ENCODE results near the gene BICDL2.

Gene BICDL2

GRCh38 chr16:2981177-2981898 lies 55.4 kb downstream of the BICDL2 start:
- TF ChIP-seq TAF1 (IDR thresholded peaks at IDR 0.05; ENCODE audit: borderline replicate concordance, insufficient read depth, low read length) (no peak), FOXP2 (optimal IDR thresholded peaks at IDR 0.05; ENCODE audit: borderline replicate concordance, extremely low read depth, extremely low read length, insufficient read depth) (no peak)

- TF ChIP-seq POLR2AphosphoS5 (IDR thresholded peaks at IDR 0.05; ENCODE audit: low read depth, low read length) (peak; percentile 91), TAF1 (IDR thresholded peaks at IDR 0.05; ENCODE audit: borderline replicate concordance, insufficient read depth, low read length) (peak; percentile 67; the same call in 1 of the 2 replicates), FOXP2 (optimal IDR thresholded peaks at IDR 0.05; ENCODE audit: borderline replicate concordance, extremely low read depth, extremely low read length, insufficient read depth) (no peak), SIN3A (IDR thresholded peaks at IDR 0.05; ENCODE audit: borderline replicate concordance, insufficient read depth, low read length) (no peak), REST (IDR thresholded peaks at IDR 0.05; ENCODE audit: insufficient read depth in 1 of 2, low read depth in 2 of 2, low read length in 2 of 2) (no peak)
Observed at GRCh38 chr16:2980227-2981176, 56.2 kb downstream of the BICDL2 start, which contains the start of gene PKMYT1. Gene PKMYT1 (minus strand): TSS chr16:2980446. CDS start chr16:2979657, 789 bp downstream.

GRCh38 chr16:2979669-2980226 lies 57.0 kb downstream of the BICDL2 start:
- TF ChIP-seq TAF1 (IDR thresholded peaks at IDR 0.05; ENCODE audit: borderline replicate concordance, insufficient read depth, low read length) (0 out of 2 replicates have a peak, but pooled peaks have one; percentile 31), SIN3A (IDR thresholded peaks at IDR 0.05; ENCODE audit: borderline replicate concordance, insufficient read depth, low read length) (no peak)

Measured in PFSK-1 (cell line).